Epidermal melanocyte (primary cell): ENCODE data around the gene CISTR.
"Not testable (repeated sequence)": the region's sequence is repeated elsewhere in the genome, so short reads cannot be mapped to it uniquely, and the experiment has no call there.

Experiments used
- DNase-seq: peaks from one replicate; pipeline ENCODE4 v3.0.0; 2011; ENCODE audit warnings: low spot score; ENCODE audit not compliant: insufficient read length

Gene CISTR

DNA sequence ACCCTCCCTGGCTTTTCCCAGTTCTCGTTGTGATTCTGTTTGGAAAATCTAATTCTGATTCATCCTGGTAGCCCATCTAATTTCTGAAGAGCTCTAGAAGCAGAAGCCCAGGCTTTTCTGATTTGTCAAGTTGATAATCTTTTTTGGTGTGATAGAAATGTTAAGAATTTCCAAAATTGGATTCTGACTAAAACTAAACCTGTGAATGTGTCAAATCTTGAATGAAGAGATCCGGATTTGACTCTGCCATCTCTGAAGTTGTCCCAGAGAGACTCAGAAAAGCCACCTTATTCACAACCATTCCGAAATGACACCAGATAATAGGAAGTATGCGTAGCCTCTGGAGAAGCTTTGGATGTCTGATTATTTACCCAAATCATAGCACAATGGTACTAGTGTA lies 12.8 kb upstream of the CISTR start:
- no peak for DNase-seq

DNA sequence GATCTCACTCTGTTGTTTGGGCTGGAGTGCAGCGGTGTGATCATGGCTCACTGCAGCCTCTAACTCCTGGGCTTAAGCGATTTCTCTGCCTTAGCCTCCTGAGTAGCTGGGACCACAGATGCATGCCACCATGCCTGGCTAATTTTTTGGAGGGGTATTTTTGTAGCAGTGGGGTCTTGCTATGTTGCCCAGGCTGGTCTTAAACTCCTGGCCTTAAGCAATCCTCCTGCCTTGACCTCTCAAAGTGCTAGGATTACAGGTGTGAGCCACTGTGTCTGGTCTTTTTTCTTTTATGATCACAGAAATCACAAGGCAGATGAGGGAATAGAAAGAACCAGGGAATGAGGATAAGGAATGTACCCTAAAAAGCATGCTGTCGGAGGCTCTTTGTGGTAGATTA lies 11.0 kb upstream of the CISTR start:
- not testable (repeated sequence) for DNase-seq

DNA sequence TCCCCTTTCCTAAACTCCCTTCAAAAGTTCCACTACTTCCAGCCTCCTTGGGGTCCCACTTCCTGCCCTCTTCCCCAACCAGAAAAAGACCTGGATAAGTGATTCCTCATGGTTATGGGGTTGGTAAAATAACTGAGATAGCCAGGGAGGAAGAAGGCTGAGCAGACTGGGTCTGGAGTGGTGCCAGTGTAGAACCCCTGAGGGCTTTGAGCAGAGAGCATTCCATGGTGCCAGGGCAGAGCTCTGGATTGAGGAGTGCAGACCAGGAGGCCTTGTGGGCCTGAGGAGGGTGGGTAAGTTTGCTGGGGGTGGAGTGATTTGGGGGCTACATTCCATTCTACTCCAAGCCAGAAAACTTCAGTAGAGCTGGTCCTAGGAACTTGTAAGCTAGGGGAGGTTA lies 9.5 kb upstream of the CISTR start:
- DNase-seq: no peak

DNA sequence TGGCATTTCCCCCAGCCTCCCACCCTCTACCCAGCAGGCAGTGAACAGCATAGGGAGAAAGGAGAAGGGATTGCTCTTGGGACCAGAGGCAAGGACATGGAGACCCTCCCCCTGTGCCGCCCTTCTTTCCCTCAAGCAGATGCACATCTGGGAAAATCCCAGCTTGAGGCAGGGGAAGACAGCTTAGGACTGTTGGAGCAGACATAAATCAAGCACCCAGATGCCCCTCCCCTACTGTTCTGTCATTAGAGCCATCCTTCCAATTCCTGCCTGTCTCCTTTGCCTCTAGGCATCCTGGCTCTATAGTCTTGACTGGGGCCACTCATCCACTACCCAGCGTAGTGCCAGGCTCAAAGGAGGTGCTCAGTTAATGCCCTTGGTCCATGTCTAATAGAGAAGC lies 7.5 kb upstream of the CISTR start:
- no peak for DNase-seq

DNA sequence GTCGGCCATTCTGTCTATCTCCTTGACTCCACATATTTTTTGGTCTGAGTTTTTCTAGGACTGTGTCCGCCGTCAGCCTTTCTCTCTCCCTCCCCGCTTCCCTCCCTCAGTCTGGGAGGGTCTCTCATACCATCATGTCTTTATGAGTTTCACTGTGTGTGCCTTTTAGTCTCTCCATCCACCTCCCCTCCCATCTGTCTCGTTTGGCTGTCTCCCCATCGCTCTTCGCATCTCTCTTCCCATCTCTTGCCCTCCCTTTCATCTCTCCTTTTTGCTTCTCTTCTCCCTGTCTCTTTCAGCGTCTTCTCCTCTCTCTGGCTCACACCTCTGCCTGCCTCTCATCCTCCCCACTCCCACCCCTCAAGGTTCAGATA lies 6.9 kb upstream of the CISTR start:
- no peak for DNase-seq

DNA sequence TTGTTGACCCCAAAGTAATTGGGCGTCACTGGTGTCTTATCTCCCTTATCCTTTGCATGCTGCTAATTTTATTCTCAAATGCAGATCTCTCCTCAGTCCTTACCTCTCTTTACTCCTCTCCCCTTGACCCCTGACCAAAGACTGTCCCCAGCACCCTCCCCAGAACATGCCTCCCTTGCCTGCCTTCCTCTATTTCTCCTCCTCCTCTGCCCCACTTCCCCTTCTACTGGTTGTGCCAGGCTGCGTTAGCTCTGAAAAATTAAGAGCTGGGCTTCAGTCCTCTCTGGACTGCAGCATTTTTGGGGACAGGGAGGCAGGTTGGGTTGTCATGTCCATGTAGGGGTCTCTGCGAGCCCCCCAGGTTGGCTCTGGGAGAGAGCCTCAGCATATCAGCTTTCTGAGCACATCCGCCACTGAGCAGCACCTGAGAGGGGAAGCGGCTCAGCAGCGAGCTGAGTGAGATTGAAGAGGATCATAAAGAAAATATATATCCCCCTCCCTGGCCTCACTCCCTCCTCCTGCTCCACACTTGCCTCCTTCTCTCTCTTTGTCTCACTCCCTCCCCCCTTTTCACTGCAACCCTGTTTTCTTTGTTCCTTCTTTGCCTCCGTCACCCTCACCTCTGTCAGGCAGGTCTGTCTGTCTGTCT lies 6.4 kb upstream of the CISTR start:
- no peak for DNase-seq

DNA sequence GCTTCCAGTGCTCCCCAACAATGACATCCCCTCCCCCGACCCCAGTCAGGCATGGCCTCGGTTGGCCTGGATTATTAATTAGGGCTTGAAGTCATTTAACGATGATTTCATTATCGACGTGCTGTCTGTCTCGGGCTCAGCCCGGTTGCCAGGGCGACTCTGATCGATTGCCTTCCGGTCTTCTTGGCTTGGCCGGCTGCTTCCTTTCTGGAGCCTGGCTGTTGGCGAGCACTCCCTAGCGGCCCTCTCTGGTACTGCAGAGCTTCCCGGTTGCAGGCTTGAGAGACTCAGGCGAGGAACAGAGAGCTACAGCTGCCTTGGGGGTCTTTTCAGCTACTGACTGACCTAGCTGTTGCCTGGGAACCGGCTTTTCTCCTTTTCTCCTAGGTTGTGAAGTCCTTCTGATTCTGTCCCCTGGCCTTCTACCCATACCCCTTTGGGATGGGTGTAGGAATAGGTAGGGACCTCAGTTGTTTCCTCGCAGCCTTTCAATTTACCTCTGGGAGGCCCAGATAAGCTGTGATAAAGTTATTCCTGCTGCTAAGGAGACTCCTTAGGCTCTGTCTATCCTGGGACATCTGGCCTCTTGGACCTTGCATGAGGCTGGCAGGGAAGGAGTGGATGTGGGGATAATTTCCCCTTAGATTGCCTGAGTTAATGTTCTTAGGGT lies 5.5 kb upstream of the CISTR start:
- peak; percentile 90 for DNase-seq

DNA sequence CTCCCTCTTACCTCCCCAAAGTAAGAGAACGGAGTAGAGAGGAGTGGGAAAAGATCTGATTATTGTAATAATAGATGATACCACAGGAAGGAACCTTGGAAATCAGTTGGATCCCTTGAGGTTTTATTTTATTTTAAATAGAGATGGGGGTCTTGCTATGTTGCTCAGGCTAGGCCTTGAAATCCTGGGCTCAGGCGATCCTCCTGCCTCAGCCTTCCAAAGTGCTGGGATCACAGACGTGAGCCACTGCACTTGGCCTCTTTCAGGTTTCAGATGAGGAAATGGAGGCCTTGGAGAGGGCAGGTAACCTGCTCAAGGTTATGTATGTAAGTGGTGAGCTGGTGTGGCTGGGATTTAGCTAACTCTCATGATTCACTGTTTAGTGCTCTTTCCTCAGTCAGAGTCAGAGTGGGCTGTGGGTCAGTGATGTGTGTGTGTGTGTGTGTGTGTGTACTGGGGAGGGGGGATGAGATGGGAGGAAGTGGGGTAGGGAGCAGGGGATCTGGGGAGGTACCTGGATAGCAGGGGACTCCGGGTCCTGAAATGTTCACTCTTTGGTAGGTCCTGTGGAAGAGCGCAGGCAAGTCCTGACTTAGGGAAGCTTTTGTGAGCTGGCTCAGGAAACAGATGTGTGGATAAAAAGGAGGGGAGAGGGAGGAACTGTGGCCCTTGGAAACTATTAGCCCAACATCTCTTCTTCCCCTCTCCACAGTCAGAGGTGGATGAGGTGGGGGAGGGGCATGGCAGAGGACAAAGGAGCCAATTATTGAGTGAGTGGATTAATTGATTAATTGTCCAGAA lies 4.7 kb upstream of the CISTR start:
- no peak for DNase-seq

DNA sequence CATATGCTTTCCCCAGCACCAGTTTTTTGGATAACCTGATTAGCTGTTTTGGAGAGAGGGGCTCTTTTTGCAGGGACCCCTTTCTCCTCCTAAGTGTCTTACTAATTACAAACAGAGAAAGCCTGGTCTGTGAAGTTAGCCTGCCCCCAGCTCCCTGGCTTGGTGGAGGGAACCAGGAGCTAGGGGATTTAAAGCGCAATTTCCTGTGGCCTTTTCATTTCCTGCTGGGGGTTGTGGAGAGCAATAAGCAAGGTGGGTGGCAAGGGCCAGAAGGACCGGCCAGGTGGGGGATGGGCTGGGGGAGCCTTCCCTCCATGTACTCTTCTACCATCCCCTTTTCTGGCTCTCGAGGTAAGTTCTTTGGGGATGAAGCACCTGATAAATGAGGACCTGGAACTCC lies 4.1 kb upstream of the CISTR start:
- no peak for DNase-seq

DNA sequence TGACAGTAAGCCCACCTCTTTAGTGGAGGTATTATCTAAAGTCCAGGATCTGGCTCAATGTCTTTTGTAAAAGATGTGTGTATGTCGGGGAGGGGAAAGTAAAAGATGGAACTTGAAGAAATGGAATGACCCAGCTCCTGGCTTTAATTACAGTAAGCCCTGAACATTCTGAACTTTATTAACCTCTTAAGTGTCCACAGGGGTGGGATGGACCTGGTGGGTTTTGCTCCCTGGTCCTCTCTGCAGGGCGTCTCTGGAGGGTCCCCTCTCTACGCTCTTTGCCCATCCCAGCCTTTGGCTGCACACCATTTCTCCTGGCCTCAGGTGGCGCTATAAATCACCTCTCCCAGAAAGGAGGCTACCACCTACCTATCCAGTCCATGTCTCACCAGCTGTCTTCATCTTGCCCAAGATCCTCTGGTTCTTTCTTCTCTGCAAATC lies 3.7 kb upstream of the CISTR start:
- no peak for DNase-seq

DNA sequence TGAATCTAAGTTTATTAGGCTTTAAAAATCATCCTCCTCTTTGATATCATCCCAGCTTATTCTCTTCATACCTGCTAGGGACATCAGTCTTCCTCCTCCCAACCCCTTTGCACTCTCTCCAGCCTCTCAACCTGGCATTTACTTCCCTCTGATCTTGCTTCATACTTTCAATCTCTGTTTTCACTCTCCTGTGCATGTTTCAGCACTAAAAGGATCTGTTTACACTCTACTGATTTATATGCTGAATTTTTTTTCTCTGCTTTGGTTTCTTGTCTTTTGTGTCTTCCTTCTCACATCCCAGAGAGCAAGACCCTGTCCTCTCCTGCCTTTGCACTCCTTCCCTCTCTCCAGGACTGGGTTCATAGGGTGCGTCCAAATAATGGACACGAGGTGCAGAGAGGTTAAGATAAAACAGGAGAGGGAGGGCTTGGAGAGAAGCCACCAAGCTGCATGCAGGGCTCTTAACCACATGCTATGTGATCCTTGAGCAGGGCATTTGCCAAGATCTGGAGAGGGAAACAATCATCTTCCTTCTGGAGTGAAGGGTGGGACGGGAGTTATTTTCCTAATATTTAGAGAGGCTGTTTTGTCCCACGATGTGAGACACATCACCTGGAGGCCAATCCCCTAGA lies 3.0 kb upstream of the CISTR start:
- DNase-seq: no peak

DNA sequence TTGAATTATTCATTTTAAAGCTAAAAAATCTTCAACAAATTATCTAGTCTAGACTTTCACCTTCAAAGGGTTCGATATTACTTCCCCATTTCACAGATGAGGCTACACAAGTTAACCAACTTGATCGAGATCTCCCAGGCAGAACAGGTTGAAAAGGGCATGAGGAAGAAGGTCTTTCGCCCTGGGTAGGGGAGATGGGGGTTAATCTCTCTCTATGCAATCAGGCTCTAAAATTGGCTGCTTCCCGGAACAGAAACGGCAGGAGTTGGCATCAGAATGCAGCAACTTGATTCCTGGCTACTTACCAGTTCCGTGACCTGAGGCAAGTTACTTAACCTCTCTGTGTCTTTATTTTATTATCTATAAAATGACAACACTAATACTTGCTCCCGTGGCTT lies 2.4 kb upstream of the CISTR start:
- DNase-seq: no peak

DNA sequence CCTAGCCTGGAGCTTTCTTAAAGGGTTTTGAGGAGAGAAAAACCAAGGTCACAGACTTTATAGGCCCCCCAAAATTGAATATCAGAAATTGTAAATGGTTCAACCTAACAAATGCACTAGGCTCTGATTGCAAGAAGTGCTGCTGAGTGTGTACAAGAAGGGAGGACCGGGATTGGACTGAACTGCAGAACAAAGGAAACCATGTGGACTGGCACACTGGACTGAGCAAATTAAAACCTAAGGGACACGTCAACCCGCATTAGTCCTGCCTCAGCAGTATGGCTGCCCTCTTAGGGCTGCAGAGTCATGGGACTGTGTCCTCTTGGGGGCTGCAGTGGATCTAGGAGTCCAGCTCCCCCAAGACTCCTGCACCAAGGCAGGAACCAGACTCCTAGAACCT lies 842 bp upstream of the CISTR start:
- DNase-seq: no peak

DNA sequence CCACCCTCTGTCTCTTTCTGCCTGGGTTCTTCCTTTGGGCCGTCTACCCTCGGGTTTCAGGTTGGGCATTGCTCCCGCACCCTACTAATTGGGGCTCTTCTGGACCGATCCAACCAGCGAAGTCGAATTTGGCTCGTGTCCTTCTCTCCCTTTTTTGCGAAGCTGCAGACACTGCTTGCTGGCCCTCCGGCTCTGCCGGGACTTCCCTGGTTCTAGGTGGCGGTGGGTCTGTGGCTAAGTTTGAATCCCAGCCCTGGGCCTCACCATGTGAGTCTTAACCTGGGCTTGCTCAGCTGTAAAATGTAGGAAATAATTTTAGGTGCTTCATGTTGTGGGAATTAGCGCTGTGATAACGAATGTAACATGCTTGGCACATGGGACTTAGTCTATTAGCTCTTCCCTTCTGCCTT lies 418 bp upstream of the CISTR start:
- no peak for DNase-seq

DNA sequence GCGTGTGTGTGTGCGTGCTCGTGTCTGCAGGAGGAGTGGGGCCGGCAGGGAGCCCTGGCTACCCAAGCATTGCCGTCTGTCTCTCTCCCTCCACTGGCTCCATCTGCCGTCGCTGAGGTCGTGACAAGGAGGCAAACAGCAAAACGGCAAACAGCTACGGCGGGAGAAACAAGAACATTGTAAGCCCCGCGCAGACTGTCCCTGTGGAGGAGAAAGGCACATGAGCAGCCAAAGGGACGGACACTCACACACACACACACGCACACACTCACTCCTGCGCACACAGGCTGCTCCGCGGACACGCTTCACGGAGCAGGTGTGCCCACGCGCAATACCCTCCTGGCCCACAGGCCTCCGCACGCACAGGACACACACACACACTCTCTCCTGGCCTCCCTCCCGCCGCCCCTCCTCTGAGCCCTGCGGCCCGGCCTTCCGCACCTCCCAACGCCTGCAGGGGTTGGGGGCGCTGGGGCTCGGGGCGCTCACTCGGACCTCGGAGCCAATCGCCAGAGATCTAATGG lies 905 bp downstream of the CISTR start:
- DNase-seq: no peak

DNA sequence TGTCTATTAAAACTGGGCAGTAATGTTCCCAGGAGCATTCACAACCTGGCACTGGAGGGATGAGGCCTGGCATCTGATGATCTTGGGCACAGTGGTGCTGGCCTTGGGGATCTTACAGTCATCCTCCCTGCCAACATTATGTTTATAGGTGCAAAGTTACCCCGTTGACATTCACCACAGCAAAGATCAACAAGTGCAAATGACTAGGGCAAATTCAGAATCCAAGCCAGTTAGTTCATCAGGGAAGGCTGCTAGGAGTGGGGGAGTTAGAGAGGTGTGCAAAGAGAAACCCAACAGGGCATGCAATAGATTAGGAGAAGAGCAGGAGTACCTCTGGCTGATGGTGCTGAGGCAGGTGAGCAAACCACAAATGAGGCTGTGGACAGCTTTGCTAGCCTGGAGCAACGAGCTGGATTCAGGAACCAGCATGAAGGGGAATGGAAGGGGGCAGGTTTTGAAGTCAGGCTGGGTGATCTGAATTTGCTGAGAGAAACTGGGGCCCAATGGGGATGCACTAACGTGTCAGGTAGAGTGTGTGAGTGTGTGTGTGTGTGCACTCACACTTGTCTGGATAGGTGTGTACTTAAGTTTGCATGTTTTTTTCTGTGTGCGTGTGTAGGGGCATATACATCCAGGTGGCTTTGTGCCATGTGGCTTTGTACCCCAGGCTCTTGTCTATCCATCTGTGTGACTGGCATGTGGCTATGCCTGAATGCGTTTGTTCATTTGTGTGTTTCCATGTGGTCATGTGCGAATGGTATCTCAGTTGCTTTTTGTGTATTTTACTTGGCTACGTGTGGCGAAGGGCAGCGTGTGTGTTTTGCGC lies 1.6 kb downstream of the CISTR start:
- DNase-seq: no peak

DNA sequence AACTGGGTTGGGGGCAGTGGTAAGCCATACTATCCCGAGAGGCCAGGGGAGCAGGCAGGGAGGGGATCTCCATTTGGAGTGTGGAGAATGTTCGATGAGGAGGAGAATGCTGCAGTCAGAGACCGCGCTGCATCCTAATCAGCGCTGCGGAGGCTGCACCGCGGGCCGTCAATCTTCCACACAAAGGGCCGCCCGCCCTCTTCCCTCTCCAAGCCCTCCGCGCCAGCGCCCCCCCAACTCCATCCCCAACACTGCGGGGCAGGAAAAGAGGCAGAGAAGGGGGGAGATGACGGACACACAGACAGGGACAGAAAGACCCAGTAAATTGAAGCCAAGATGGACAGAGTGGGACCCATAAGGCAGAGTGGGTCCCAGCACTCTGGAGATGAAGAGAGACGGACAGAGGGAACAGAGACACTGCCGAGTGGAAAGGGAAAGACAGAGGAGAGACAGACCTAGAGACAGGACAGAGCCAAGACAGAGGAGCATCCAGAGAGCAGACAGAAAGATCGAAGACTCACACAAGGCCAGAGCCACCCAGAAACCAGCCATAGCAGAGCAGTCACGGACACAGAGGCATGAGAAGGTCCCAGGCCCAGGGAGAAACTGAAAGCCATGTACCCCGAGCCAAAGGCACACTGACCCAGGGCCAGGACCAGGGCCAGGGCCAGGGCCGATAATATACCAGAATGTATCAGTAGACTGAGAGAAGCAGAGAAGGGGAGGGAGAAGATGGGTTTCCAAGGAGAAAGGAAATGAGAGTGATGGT lies 3.5 kb downstream of the CISTR start:
- no peak for DNase-seq

DNA sequence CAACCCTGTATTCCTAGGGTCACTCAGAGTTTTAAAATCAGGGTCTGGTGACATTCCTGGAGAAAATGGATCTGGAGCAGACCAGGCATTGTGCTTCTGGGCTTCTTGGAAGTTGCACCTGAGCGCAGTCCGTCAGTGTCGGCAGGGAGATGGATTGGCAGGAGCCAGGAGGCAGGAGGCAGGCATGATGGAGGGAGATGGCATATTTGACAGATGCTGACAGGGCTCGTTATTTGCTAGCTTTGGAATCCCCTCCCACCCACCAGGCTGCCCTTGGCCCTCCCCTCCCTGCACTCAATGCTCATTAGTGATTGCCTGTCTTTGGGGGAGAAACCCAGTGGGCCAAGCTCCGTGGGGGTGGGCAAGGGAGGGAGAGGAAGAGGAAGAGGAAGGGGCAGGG lies 4.7 kb downstream of the CISTR start:
- DNase-seq: no peak

DNA sequence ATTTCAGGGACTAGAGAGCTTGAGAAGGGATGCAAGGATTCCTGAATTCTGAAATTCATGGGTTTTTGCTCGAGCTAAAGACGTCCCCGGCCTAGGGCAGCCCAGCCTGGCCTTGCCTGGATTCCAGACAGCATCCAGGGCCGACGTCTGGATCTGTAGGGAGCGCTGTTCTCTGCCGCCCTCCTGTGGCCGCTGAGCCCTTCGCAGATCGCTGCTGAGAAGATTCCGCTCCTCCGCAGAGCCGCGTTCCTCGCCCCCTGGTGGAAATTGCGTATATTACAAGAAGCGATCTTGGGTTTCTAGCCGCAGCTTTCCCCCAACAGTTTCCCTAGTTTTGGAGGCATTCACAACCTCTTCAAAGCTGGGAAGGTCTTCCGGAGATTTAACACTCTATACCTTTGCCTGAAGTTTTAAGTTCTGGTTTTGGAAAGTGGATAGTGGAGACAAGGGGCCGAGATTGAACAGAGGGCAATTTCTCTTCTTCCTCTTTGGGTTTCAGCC lies 5.1 kb downstream of the CISTR start:
- peak; percentile 97 for DNase-seq

DNA sequence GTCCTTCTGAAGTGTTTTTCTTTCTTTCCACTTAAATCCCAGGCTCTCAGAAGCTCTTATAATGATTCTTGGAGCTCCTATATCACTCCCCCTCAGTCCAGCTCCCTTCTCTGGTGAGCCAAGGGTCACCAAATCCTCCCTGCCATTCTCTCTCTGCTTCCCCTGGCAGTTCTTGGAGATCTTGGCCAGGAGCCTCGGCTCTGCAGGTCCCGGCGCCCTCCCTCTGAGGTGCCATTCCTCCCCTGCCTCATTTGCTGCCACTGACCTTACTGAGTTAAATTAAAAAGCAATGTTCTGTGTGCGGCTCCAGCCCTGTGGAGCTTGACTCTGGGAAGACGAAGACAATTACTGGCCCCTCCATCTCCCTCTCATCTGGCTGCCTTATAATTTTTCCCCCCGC lies 7.0 kb downstream of the CISTR start:
- DNase-seq: no peak
